Astrocyte (in vitro differentiated cells and primary cell): Measurements from ENCODE around the gene SLC22A13.

Experiments
- EZH2 ChIP-seq: IDR thresholded peaks from 2 replicates; pipeline ENCODE4 v1.6.1; 2012; ENCODE audit warnings: mild to moderate bottlenecking, low read length, inconsistent platforms; ENCODE audit not compliant: insufficient read depth
- TF ChIP-seq, protein P1 (sequence below): IDR thresholded peaks from 2 replicates; pipeline ENCODE4 v1.5.1; 2011; ENCODE audit warnings: low read depth, mild to moderate bottlenecking, inconsistent platforms, low read length, moderate library complexity; ENCODE audit not compliant: insufficient read depth

DNA sequence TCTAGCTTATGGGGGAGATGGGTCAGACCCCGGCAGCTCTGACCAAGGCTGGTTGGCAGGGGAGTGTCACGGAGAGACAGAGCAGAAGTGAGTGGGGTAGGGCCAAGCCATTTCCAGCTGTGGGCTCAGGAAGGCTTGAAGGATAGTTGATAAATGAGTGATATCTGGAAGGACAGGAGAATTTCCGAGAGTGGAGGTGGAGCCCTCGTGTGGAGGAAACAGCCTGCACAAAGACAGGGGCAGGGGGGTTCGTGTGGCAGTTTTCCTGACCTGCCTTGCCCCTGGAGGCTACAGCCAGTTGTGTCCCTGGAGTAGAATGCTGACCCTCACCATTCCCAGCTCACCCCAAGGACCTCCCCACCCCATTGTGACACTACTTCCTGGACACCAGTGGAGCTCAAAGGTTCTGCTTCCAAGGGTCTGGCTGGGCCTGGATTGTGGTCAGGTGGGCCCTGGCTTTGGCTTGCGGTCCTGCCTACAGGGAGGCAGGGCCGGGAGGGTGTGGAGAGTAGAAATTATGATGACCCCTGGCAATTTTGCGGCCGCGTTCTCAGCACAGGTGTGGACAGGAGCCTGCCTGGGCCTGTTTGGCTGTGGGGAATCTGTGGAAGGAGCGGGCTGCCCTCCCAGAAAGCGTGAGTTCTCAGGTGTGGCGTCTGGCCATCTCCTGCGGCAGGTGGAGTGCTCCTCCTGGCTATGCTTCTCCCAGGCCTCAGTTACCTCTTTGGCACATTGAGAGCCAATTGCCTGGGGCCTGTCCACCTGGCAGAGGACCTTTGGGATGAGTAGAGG is 16.5 kb downstream of the SLC22A13 start, which contains the start of gene SLC22A14:
- TF ChIP-seq, protein P1, sequence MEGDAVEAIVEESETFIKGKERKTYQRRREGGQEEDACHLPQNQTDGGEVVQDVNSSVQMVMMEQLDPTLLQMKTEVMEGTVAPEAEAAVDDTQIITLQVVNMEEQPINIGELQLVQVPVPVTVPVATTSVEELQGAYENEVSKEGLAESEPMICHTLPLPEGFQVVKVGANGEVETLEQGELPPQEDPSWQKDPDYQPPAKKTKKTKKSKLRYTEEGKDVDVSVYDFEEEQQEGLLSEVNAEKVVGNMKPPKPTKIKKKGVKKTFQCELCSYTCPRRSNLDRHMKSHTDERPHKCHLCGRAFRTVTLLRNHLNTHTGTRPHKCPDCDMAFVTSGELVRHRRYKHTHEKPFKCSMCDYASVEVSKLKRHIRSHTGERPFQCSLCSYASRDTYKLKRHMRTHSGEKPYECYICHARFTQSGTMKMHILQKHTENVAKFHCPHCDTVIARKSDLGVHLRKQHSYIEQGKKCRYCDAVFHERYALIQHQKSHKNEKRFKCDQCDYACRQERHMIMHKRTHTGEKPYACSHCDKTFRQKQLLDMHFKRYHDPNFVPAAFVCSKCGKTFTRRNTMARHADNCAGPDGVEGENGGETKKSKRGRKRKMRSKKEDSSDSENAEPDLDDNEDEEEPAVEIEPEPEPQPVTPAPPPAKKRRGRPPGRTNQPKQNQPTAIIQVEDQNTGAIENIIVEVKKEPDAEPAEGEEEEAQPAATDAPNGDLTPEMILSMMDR, result no peak
- no peak for TF ChIP-seq EZH2
